ENCODE results near the gene RBM47.
A peak's percentile ranks its signal among the peaks of the same experiment; 100 is the strongest.

RBM47 gene

GRCh38 chr4:40544221-40544620, 85.4 kb downstream of the RBM47 start:
- no peak for TF ChIP-seq CTCF (IDR thresholded peaks at IDR 0.05; ENCODE audit: low read depth, low read length, missing control alignments)
- no peak for DNase-seq (ENCODE audit: low read depth)
- no peak overlapping the region for H3K4me3 ChIP-seq (ENCODE audit: low read depth, low read length)

GRCh38 chr4:40540800-40541199, 88.9 kb downstream of the RBM47 start:
- H3K4me3 ChIP-seq (ENCODE audit: low read depth, low read length): no peak overlapping the region
- DNase-seq (ENCODE audit: low read depth): no peak
- TF ChIP-seq CTCF (IDR thresholded peaks at IDR 0.05; ENCODE audit: low read depth, low read length, missing control alignments): no peak

- TF ChIP-seq CTCF (IDR thresholded peaks at IDR 0.05; ENCODE audit: low read depth, low read length, missing control alignments): no peak
- peak; percentile 59 for DNase-seq (ENCODE audit: low read depth)
- H3K4me3 ChIP-seq (ENCODE audit: low read depth, low read length): no peak overlapping the region; the same call in 1 of the 2 replicates
Measured at GRCh38 chr4:40536032-40536431, 93.6 kb downstream of the RBM47 start.

GRCh38 chr4:40531636-40532023, 98.0 kb downstream of the RBM47 start:
- no peak for TF ChIP-seq CTCF (IDR thresholded peaks at IDR 0.05; ENCODE audit: low read depth, low read length, missing control alignments)
- H3K4me3 ChIP-seq (ENCODE audit: low read depth, low read length): no peak overlapping the region
- no peak for DNase-seq (ENCODE audit: low read depth)

- H3K4me3 ChIP-seq (ENCODE audit: low read depth, low read length): no peak overlapping the region
- TF ChIP-seq CTCF (IDR thresholded peaks at IDR 0.05; ENCODE audit: low read depth, low read length, missing control alignments): no peak
- no peak for DNase-seq (ENCODE audit: low read depth)
Measured at GRCh38 chr4:40530961-40531635, 98.6 kb downstream of the RBM47 start.

GRCh38 chr4:40526741-40527140, 102.9 kb downstream of the RBM47 start:
- no peak for TF ChIP-seq CTCF (IDR thresholded peaks at IDR 0.05; ENCODE audit: low read depth, low read length, missing control alignments)
- no peak for DNase-seq (ENCODE audit: low read depth)
- H3K4me3 ChIP-seq (ENCODE audit: low read depth, low read length): no peak overlapping the region

Data from GM12864 (cell line).